ENCODE data around the gene MN1. TPM values are rescaled to one million over a fixed set of nuclear protein-coding genes. Genes with fewer than 3 reads are reported as not detected.

MN1 gene
- total and polyA plus RNA-seq, 4 experiments from 2014 or later = 0.02 to 0.58 (median 0.35) TPM; not detected in 1

- ChIA-PET CTCF (ENCODE audit: partially characterized antibody) (no interaction called here), POLR2A (ENCODE audit: partially characterized antibody) (no interaction called here)
- intact Hi-C loops (cut with micrococcal nuclease) = no loop called here
- H3K27me3 ChIP-seq (ENCODE audit: insufficient read depth, low read length) = no peaks in the 10 kb centered on the region
- no peaks in the 10 kb centered on the region for H3K36me3 Mint-ChIP-seq
- H3K36me3 ChIP-seq (ENCODE audit: insufficient read depth, low read length) = no peaks in the 10 kb centered on the region
- no peaks in the 10 kb centered on the region for H3K9me3 Mint-ChIP-seq
- H3K4me1 ChIP-seq (ENCODE audit: insufficient read depth, low read length) = no peaks in the 10 kb centered on the region
- H3K4me3 Mint-ChIP-seq = no peak overlapping the region
- no peak overlapping the region for H3K27ac Mint-ChIP-seq
- H3K27ac ChIP-seq (ENCODE audit: low read depth, low read length) = no peak overlapping the region
- H3K27me3 Mint-ChIP-seq = peaks cover 4 to 8% of the 10 kb centered on the region in 2 donors
- DNase-seq = no peak
- no peaks in the 10 kb centered on the region for H3K9me3 ChIP-seq (ENCODE audit: control insufficient read depth in 1 of 2, low read length in 2 of 2)
- H3K4me1 Mint-ChIP-seq = no peaks in the 10 kb centered on the region
- H3K4me3 ChIP-seq (ENCODE audit: low read length in 2 of 2) = no peak overlapping the region
Observed at GRCh38 chr22:27772984-27773498, 28.5 kb downstream of the MN1 start.

- Mint-ChIP-seq H3K9me3 (no peaks in the 10 kb centered on the region), H3K4me3 (no peak overlapping the region)
- CTCF ChIA-PET (ENCODE audit: partially characterized antibody) = no interaction called here
Observed at GRCh38 chr22:27772081-27772983, 29.2 kb downstream of the MN1 start.

GRCh38 chr22:27771637-27772036 lies 29.9 kb downstream of the MN1 start:
- Mint-ChIP-seq H3K36me3 (no peaks in the 10 kb centered on the region), H3K27me3 (peaks cover 4 to 8% of the 10 kb centered on the region in 2 donors)

More at GRCh38 chr22:27772081-27772983, 29.2 kb downstream of the MN1 start:
- Histone ChIP-seq H3K36me3 (ENCODE audit: insufficient read depth, low read length) (no peaks in the 10 kb centered on the region), H3K4me3 (ENCODE audit: low read length in 2 of 2) (no peak overlapping the region), H3K4me1 (ENCODE audit: insufficient read depth, low read length) (no peaks in the 10 kb centered on the region), H3K27me3 (ENCODE audit: insufficient read depth, low read length) (no peaks in the 10 kb centered on the region), H3K27ac (ENCODE audit: low read depth, low read length) (no peak overlapping the region), H3K9me3 (ENCODE audit: control insufficient read depth in 1 of 2, low read length in 2 of 2) (no peaks in the 10 kb centered on the region)
- no peaks in the 10 kb centered on the region for H3K36me3 Mint-ChIP-seq
- intact Hi-C loops (cut with micrococcal nuclease) = no loop called here
- no peaks in the 10 kb centered on the region for H3K4me1 Mint-ChIP-seq
- peaks cover 4 to 8% of the 10 kb centered on the region in 2 donors for H3K27me3 Mint-ChIP-seq
- POLR2A ChIA-PET (ENCODE audit: partially characterized antibody) = no interaction called here
- DNase-seq = no peak
- no peak overlapping the region for H3K27ac Mint-ChIP-seq

GRCh38 chr22:27769012-27769411 lies 32.5 kb downstream of the MN1 start:
- H3K36me3 Mint-ChIP-seq = no peaks in the 10 kb centered on the region
- ChIA-PET CTCF (ENCODE audit: partially characterized antibody) (no interaction called here), POLR2A (ENCODE audit: partially characterized antibody) (no interaction called here)
- H3K4me3 Mint-ChIP-seq = no peak overlapping the region
- H3K4me1 ChIP-seq (ENCODE audit: insufficient read depth, low read length) = no peaks in the 10 kb centered on the region
- H3K9me3 Mint-ChIP-seq = peaks cover 0 to 2% (median 0%) of the 10 kb centered on the region in 8 donors
- H3K27me3 Mint-ChIP-seq = peaks cover 0 to 3% of the 10 kb centered on the region in 2 donors
- intact Hi-C loops (cut with micrococcal nuclease) = no loop called here
- no peaks in the 10 kb centered on the region for H3K36me3 ChIP-seq (ENCODE audit: insufficient read depth, low read length)
- no peak overlapping the region for H3K27ac Mint-ChIP-seq
- no peaks in the 10 kb centered on the region for H3K27me3 ChIP-seq (ENCODE audit: insufficient read depth, low read length)
- H3K27ac ChIP-seq (ENCODE audit: low read depth, low read length) = no peak overlapping the region
- H3K9me3 ChIP-seq (ENCODE audit: control insufficient read depth in 1 of 2, low read length in 2 of 2) = no peaks in the 10 kb centered on the region
- DNase-seq = no peak
- H3K4me1 Mint-ChIP-seq = no peaks in the 10 kb centered on the region
- H3K4me3 ChIP-seq (ENCODE audit: low read length in 2 of 2) = no peak overlapping the region

More at GRCh38 chr22:27771637-27772036, 29.9 kb downstream of the MN1 start:
- intact Hi-C loops (cut with micrococcal nuclease) = no loop called here
- CTCF ChIA-PET (ENCODE audit: partially characterized antibody) = no interaction called here
- H3K9me3 ChIP-seq (ENCODE audit: control insufficient read depth in 1 of 2, low read length in 2 of 2) = no peaks in the 10 kb centered on the region
- DNase-seq = no peak
- Mint-ChIP-seq H3K4me3 (no peak overlapping the region), H3K9me3 (no peaks in the 10 kb centered on the region), H3K27ac (no peak overlapping the region), H3K4me1 (no peaks in the 10 kb centered on the region)
- H3K27me3 ChIP-seq (ENCODE audit: insufficient read depth, low read length) = no peaks in the 10 kb centered on the region
- H3K27ac ChIP-seq (ENCODE audit: low read depth, low read length) = no peak overlapping the region
- no peaks in the 10 kb centered on the region for H3K4me1 ChIP-seq (ENCODE audit: insufficient read depth, low read length)
- POLR2A ChIA-PET (ENCODE audit: partially characterized antibody) = no interaction called here
- H3K36me3 ChIP-seq (ENCODE audit: insufficient read depth, low read length) = no peaks in the 10 kb centered on the region
- no peak overlapping the region for H3K4me3 ChIP-seq (ENCODE audit: low read length in 2 of 2)

- Mint-ChIP-seq H3K9me3 (peaks cover 0 to 2% (median 0%) of the 10 kb centered on the region in 8 donors), H3K27ac (no peak overlapping the region), H3K4me3 (no peak overlapping the region), H3K4me1 (no peaks in the 10 kb centered on the region), H3K36me3 (no peaks in the 10 kb centered on the region), H3K27me3 (peaks cover 0 to 3% of the 10 kb centered on the region in 2 donors)
- Histone ChIP-seq H3K4me1 (ENCODE audit: insufficient read depth, low read length) (no peaks in the 10 kb centered on the region), H3K4me3 (ENCODE audit: low read length in 2 of 2) (no peak overlapping the region), H3K9me3 (ENCODE audit: control insufficient read depth in 1 of 2, low read length in 2 of 2) (no peaks in the 10 kb centered on the region), H3K27ac (ENCODE audit: low read depth, low read length) (no peak overlapping the region), H3K36me3 (ENCODE audit: insufficient read depth, low read length) (no peaks in the 10 kb centered on the region), H3K27me3 (ENCODE audit: insufficient read depth, low read length) (no peaks in the 10 kb centered on the region)
- CTCF ChIA-PET (ENCODE audit: partially characterized antibody) = no interaction called here
- POLR2A ChIA-PET (ENCODE audit: partially characterized antibody) = no interaction called here
- DNase-seq = no peak
- intact Hi-C loops (cut with micrococcal nuclease) = no loop called here
Observed at GRCh38 chr22:27768027-27768653, 33.4 kb downstream of the MN1 start.

- Histone ChIP-seq H3K27me3 (ENCODE audit: insufficient read depth, low read length) (no peaks in the 10 kb centered on the region), H3K36me3 (ENCODE audit: insufficient read depth, low read length) (no peaks in the 10 kb centered on the region), H3K27ac (ENCODE audit: low read depth, low read length) (no peak overlapping the region), H3K4me3 (ENCODE audit: low read length in 2 of 2) (no peak overlapping the region), H3K9me3 (ENCODE audit: control insufficient read depth in 1 of 2, low read length in 2 of 2) (no peaks in the 10 kb centered on the region), H3K4me1 (ENCODE audit: insufficient read depth, low read length) (no peaks in the 10 kb centered on the region)
- POLR2A ChIA-PET (ENCODE audit: partially characterized antibody) = no interaction called here
- no peak overlapping the region for H3K27ac Mint-ChIP-seq
- no peaks in the 10 kb centered on the region for H3K4me1 Mint-ChIP-seq
- CTCF ChIA-PET (ENCODE audit: partially characterized antibody) = no interaction called here
- H3K4me3 Mint-ChIP-seq = no peak overlapping the region
- DNase-seq = no peak
- peaks cover 2 to 3% of the 10 kb centered on the region in 2 donors for H3K27me3 Mint-ChIP-seq
- H3K36me3 Mint-ChIP-seq = no peaks in the 10 kb centered on the region
- peaks cover 0 to 2% (median 0%) of the 10 kb centered on the region in 8 donors for H3K9me3 Mint-ChIP-seq
- intact Hi-C loops (cut with micrococcal nuclease) = no loop called here
Observed at GRCh38 chr22:27766679-27767078, 34.9 kb downstream of the MN1 start.

- no peaks in the 10 kb centered on the region for H3K4me1 Mint-ChIP-seq
- no peak for DNase-seq
- H3K27ac ChIP-seq (ENCODE audit: low read depth, low read length) = no peak overlapping the region
- H3K9me3 ChIP-seq (ENCODE audit: control insufficient read depth in 1 of 2, low read length in 2 of 2) = no peaks in the 10 kb centered on the region
- H3K36me3 Mint-ChIP-seq = no peaks in the 10 kb centered on the region
- no peak overlapping the region for H3K27ac Mint-ChIP-seq
- no peaks in the 10 kb centered on the region for H3K36me3 ChIP-seq (ENCODE audit: insufficient read depth, low read length)
- no peaks in the 10 kb centered on the region for H3K27me3 ChIP-seq (ENCODE audit: insufficient read depth, low read length)
- peaks cover 2 to 3% of the 10 kb centered on the region in 2 donors for H3K27me3 Mint-ChIP-seq
- intact Hi-C loops (cut with micrococcal nuclease) = no loop called here
- H3K4me3 ChIP-seq (ENCODE audit: low read length in 2 of 2) = no peak overlapping the region
- H3K4me3 Mint-ChIP-seq = no peak overlapping the region
- ChIA-PET POLR2A (ENCODE audit: partially characterized antibody) (no interaction called here), CTCF (ENCODE audit: partially characterized antibody) (no interaction called here)
- no peaks in the 10 kb centered on the region for H3K4me1 ChIP-seq (ENCODE audit: insufficient read depth, low read length)
- H3K9me3 Mint-ChIP-seq = peaks cover 0 to 2% (median 0%) of the 10 kb centered on the region in 8 donors
Observed at GRCh38 chr22:27765706-27766291, 35.8 kb downstream of the MN1 start.
